ENCODE data around the gene ERI3. TPM values are rescaled to one million over a fixed set of nuclear protein-coding genes. Genes with fewer than 3 reads are reported as not detected.

ERI3 gene
- total RNA-seq, 3 donors from 2014 or later = 35.8 to 49.2 (median 41.1) TPM

- Histone ChIP-seq H3K27me3 (no peaks in the 10 kb centered on the region), H3K27ac (no peak overlapping the region), H3K36me3 (no peaks in the 10 kb centered on the region), H3K9me3 (no peaks in the 10 kb centered on the region), H3K4me1 (peaks cover 0 to 17% of the 10 kb centered on the region in 2 donors), H3K4me3 (no peak overlapping the region)
- no peak for DNase-seq (ENCODE audit: low spot score in 2 of 2)
- no peak for TF ChIP-seq CTCF (IDR thresholded peaks at IDR 0.05)
- no peak for TF ChIP-seq POLR2A (IDR thresholded peaks at IDR 0.05)
- TF ChIP-seq POLR2AphosphoS5 (IDR thresholded peaks at IDR 0.05) = no peak
- intact Hi-C loops (cut with DNase I; ENCODE audit: low total_unique reads) = no loop called here
Observed at GRCh38 chr1:44326024-44326701, 28.9 kb downstream of the ERI3 start.

DNA sequence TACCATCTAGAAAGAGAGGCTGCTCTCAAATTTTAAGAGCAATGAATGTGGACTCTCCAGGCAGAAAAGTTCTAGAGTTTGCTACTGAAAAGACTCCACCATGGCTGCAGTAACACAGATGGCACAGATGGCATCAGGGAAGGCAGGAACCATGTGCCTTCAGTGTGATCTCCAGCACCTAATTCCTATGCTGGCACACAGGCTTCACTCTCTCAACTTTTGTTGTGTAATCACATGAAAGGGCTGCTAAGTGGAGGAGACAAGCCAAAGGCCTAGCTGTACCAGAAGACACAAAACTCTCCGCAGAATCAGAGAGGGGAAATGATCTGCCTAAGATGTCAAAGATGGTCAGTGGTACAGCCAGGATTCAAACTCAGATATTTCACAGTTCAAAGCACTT is 31.1 kb downstream of the ERI3 start:
- TF ChIP-seq CTCF (IDR thresholded peaks at IDR 0.05) (no peak), POLR2AphosphoS5 (IDR thresholded peaks at IDR 0.05) (no peak), POLR2A (IDR thresholded peaks at IDR 0.05) (no peak)
- H3K27ac ChIP-seq = no peak overlapping the region
- H3K9me3 ChIP-seq = no peaks in the 10 kb centered on the region
- no peak overlapping the region for H3K4me3 ChIP-seq
- no peaks in the 10 kb centered on the region for H3K27me3 ChIP-seq
- peaks cover 0 to 16% of the 10 kb centered on the region in 2 donors for H3K4me1 ChIP-seq
- intact Hi-C loops (cut with DNase I; ENCODE audit: low total_unique reads) = loop anchor here (2.0 kb wide), 1 partner anchor 63 kb away; no protein-coding TSS in a partner anchor
- DNase-seq (ENCODE audit: low spot score in 2 of 2) = no peak
- no peaks in the 10 kb centered on the region for H3K36me3 ChIP-seq

- intact Hi-C loops (cut with DNase I; ENCODE audit: low total_unique reads) = loop anchor here (2.0 kb wide), 1 partner anchor 62 kb away; no protein-coding TSS in a partner anchor
Observed at GRCh38 chr1:44322367-44322766, 32.7 kb downstream of the ERI3 start.

GRCh38 chr1:44321466-44321865 is 33.6 kb downstream of the ERI3 start:
- Histone ChIP-seq H3K36me3 (no peaks in the 10 kb centered on the region), H3K4me1 (no peaks in the 10 kb centered on the region), H3K27ac (no peak overlapping the region), H3K4me3 (no peak overlapping the region), H3K27me3 (no peaks in the 10 kb centered on the region), H3K9me3 (no peaks in the 10 kb centered on the region)
- intact Hi-C loops (cut with DNase I; ENCODE audit: low total_unique reads) = no loop called here
- no peak for DNase-seq (ENCODE audit: low spot score in 2 of 2)
- TF ChIP-seq CTCF (IDR thresholded peaks at IDR 0.05) (no peak), POLR2A (IDR thresholded peaks at IDR 0.05) (no peak), POLR2AphosphoS5 (IDR thresholded peaks at IDR 0.05) (no peak)

More at GRCh38 chr1:44322367-44322766, 32.7 kb downstream of the ERI3 start:
- no peak overlapping the region for H3K4me3 ChIP-seq
- no peak for DNase-seq (ENCODE audit: low spot score in 2 of 2)
- H3K27ac ChIP-seq = no peak overlapping the region
- H3K9me3 ChIP-seq = no peaks in the 10 kb centered on the region
- H3K4me1 ChIP-seq = no peaks in the 10 kb centered on the region
- H3K27me3 ChIP-seq = no peaks in the 10 kb centered on the region
- H3K36me3 ChIP-seq = no peaks in the 10 kb centered on the region
- TF ChIP-seq POLR2AphosphoS5 (IDR thresholded peaks at IDR 0.05) (no peak), CTCF (IDR thresholded peaks at IDR 0.05) (no peak), POLR2A (IDR thresholded peaks at IDR 0.05) (no peak)
